ENCODE measurements around the gene XK.

XK gene

GRCh38 chrX:37746951-37747350 lies 61.4 kb downstream of the XK start:
- no peak overlapping the region for H2AFZ ChIP-seq (ENCODE audit: low read depth)
- no peaks in the 10 kb centered on the region for H4K20me1 ChIP-seq (ENCODE audit: insufficient read depth)
- H3K4me1 ChIP-seq (ENCODE audit: low read depth, poor library complexity, severe bottlenecking): peaks cover 16% of the 10 kb centered on the region
- no peaks in the 10 kb centered on the region for H3K36me3 ChIP-seq (ENCODE audit: insufficient read depth)
- no peak overlapping the region for H3K9ac ChIP-seq
- no peak overlapping the region for H3K4me2 ChIP-seq
- H3K27ac ChIP-seq: no peak overlapping the region
- no peak overlapping the region for H3K4me3 ChIP-seq (IDR thresholded peaks at IDR 0.05; ENCODE audit: insufficient read depth, low read depth, low read length)
- no peaks in the 10 kb centered on the region for H3K79me2 ChIP-seq (ENCODE audit: insufficient read depth, low read depth)
- no peak for TF ChIP-seq CTCF (conservative IDR thresholded peaks at IDR 0.05; ENCODE audit: low read depth, low read length)
- H3K27me3 ChIP-seq (ENCODE audit: insufficient read depth, low read depth): no peaks in the 10 kb centered on the region

GRCh38 chrX:37752281-37752680 lies 66.7 kb downstream of the XK start:
- Histone ChIP-seq H3K4me3 (IDR thresholded peaks at IDR 0.05; ENCODE audit: insufficient read depth, low read depth, low read length) (no peak overlapping the region), H3K27me3 (ENCODE audit: insufficient read depth, low read depth) (no peaks in the 10 kb centered on the region), H3K27ac (no peak overlapping the region), H3K79me2 (ENCODE audit: insufficient read depth, low read depth) (no peaks in the 10 kb centered on the region), H3K36me3 (ENCODE audit: insufficient read depth) (no peaks in the 10 kb centered on the region), H4K20me1 (ENCODE audit: insufficient read depth) (no peaks in the 10 kb centered on the region), H3K4me2 (no peak overlapping the region), H2AFZ (ENCODE audit: low read depth) (no peak overlapping the region), H3K9ac (no peak overlapping the region), H3K4me1 (ENCODE audit: low read depth, poor library complexity, severe bottlenecking) (peaks cover 43% of the 10 kb centered on the region)
- TF ChIP-seq CTCF (conservative IDR thresholded peaks at IDR 0.05; ENCODE audit: low read depth, low read length): no peak

GRCh38 chrX:37752936-37753335 lies 67.3 kb downstream of the XK start:
- no peaks in the 10 kb centered on the region for H3K27me3 ChIP-seq (ENCODE audit: insufficient read depth, low read depth)
- no peak overlapping the region for H3K9ac ChIP-seq
- peaks cover 47% of the 10 kb centered on the region for H3K4me1 ChIP-seq (ENCODE audit: low read depth, poor library complexity, severe bottlenecking)
- H2AFZ ChIP-seq (ENCODE audit: low read depth): no peak overlapping the region
- no peak for TF ChIP-seq CTCF (conservative IDR thresholded peaks at IDR 0.05; ENCODE audit: low read depth, low read length)
- no peak overlapping the region for H3K27ac ChIP-seq
- H3K4me2 ChIP-seq: no peak overlapping the region
- H3K4me3 ChIP-seq (IDR thresholded peaks at IDR 0.05; ENCODE audit: insufficient read depth, low read depth, low read length): no peak overlapping the region
- no peaks in the 10 kb centered on the region for H3K79me2 ChIP-seq (ENCODE audit: insufficient read depth, low read depth)
- H4K20me1 ChIP-seq (ENCODE audit: insufficient read depth): no peaks in the 10 kb centered on the region
- no peaks in the 10 kb centered on the region for H3K36me3 ChIP-seq (ENCODE audit: insufficient read depth)

- Histone ChIP-seq H3K36me3 (ENCODE audit: insufficient read depth) (no peaks in the 10 kb centered on the region), H4K20me1 (ENCODE audit: insufficient read depth) (no peaks in the 10 kb centered on the region), H3K4me1 (ENCODE audit: low read depth, poor library complexity, severe bottlenecking) (peaks cover 47% of the 10 kb centered on the region), H3K27ac (no peak overlapping the region), H3K9ac (no peak overlapping the region), H2AFZ (ENCODE audit: low read depth) (no peak overlapping the region), H3K27me3 (ENCODE audit: insufficient read depth, low read depth) (no peaks in the 10 kb centered on the region), H3K4me2 (peak overlapping the region; percentile 69; the same call in 1 of the 2 replicates), H3K79me2 (ENCODE audit: insufficient read depth, low read depth) (no peaks in the 10 kb centered on the region), H3K4me3 (IDR thresholded peaks at IDR 0.05; ENCODE audit: insufficient read depth, low read depth, low read length) (no peak overlapping the region)
- no peak for TF ChIP-seq CTCF (conservative IDR thresholded peaks at IDR 0.05; ENCODE audit: low read depth, low read length)
Observed at GRCh38 chrX:37753384-37753783, 67.8 kb downstream of the XK start.
